A549 (cell line): ENCODE measurements around the gene CFL1. TPM values are rescaled to one million over a fixed set of nuclear protein-coding genes. Genes with fewer than 3 reads are reported as not detected.
"Not testable (repeated sequence)": the region's sequence is repeated elsewhere in the genome, so short reads cannot be mapped to it uniquely, and the experiment has no call there.

ENCODE experiments used
- ATAC-seq, 2 experiments: fragments of 200-7000 bp in 1 of 2; fragments of >200 bp in 1 of 2; cut with Nextera tagmentation in 1 of 2; cut with Tn5 transposase in 1 of 2; 3 replicates each; pipeline versions ENCODE4 v1.8.0 to v1.9.1; 2018 to 2020; ENCODE audit warnings: mild to moderate bottlenecking in 1 of 2, moderate library complexity in 1 of 2
- CTCF ChIA-PET: fragments of 300-600 bp; sonication (Branson Sonifier 250); formaldehyde crosslinking; extraction: SDS; loops from one replicate; lab custom pipeline; 2021; ENCODE audit warnings: antibody characterized with exemption, inconsistent platforms; lab: Yijun Ruan, JAX
- POLR2A ChIA-PET: fragments of 350-600 bp; formaldehyde crosslinking; extraction: SDS; loops from one replicate; lab custom pipeline; 2021; ENCODE audit warnings: antibody characterized with exemption, inconsistent platforms; lab: Yijun Ruan, JAX
- DNase-seq, 2 experiments: peaks; one replicate each; pipeline versions ENCODE4 v3.0.0 to v3.0.0-alpha.2; 2011 to 2016; ENCODE audit warnings: low read depth in 1 of 2, low spot score in 1 of 2
- FAIRE-seq: peaks from 2 replicates; lab custom pipeline; 2011; peaks lifted over from hg19 to GRCh38; lab: Jason Lieb, UNC
- H3K27ac ChIP-seq, 2 experiments: fragments of >200 bp; sonication (Bioruptor Twin); formaldehyde crosslinking; 3 replicates each; pipeline ENCODE4 v1.5.1; 2016 to 2017
- H3K4me1 ChIP-seq: fragments of >200 bp; sonication (Bioruptor Twin); formaldehyde crosslinking; 3 replicates; pipeline ENCODE4 v1.6.1; 2016
- H3K4me2 ChIP-seq: fragments of >200 bp; sonication (Bioruptor Twin); formaldehyde crosslinking; 3 replicates; pipeline ENCODE4 v1.6.1; 2016
- H3K4me3 ChIP-seq: fragments of >200 bp; sonication (Bioruptor Twin); formaldehyde crosslinking; 3 replicates; pipeline ENCODE4 v1.5.1; 2016
- H3K9me3 ChIP-seq: fragments of >200 bp; sonication (Bioruptor Twin); formaldehyde crosslinking; 3 replicates; pipeline ENCODE4 v1.6.1; 2016
- BHLHE40 ChIP-seq: IDR thresholded peaks from 2 replicates; pipeline ENCODE4 v1.6.1; 2012; ENCODE audit warnings: low read depth, low read length, inconsistent platforms
- CBX2 ChIP-seq: fragments of 200-600 bp; sonication (generic); IDR thresholded peaks from 2 replicates; pipeline ENCODE4 v1.6.1; 2016; ENCODE audit warnings: low read depth, mild to moderate bottlenecking, borderline replicate concordance
- CBX8 ChIP-seq: fragments of 200-600 bp; sonication (generic); IDR thresholded peaks from 2 replicates; pipeline ENCODE4 v1.6.1; 2016
- CEBPB ChIP-seq, 2 experiments: fragments of >200 bp in 1 of 2; sonication (Bioruptor Twin) in 1 of 2; formaldehyde crosslinking in 1 of 2; IDR thresholded peaks; 2 replicates each; pipeline ENCODE4 v1.6.1; 2012 to 2016
- HDAC2 ChIP-seq: fragments of 200-600 bp; sonication (generic); IDR thresholded peaks from 2 replicates; pipeline ENCODE4 v1.6.1; 2016
- JUN ChIP-seq, 2 experiments: fragments of >200 bp; sonication (Bioruptor Twin); formaldehyde crosslinking; IDR thresholded peaks; 2 replicates in 1 of 2; 3 replicates in 1 of 2; pipeline ENCODE4 v1.6.1; 2016 to 2017
- NFE2L2 ChIP-seq: fragments of 150-350 bp; conservative IDR thresholded peaks from 2 replicates; pipeline ENCODE4 v1.6.1; 2014; ENCODE audit warnings: low read length
- NR3C1 ChIP-seq: fragments of >200 bp; sonication (Bioruptor Twin); formaldehyde crosslinking; IDR thresholded peaks from 3 replicates; pipeline ENCODE4 v1.6.1; 2017
- PHF8 ChIP-seq: fragments of 200-600 bp; sonication (generic); IDR thresholded peaks from 2 replicates; pipeline ENCODE4 v1.6.1; 2016; ENCODE audit warnings: low read depth, mild to moderate bottlenecking, antibody characterized with exemption, moderate library complexity, borderline replicate concordance
- POLR2A ChIP-seq: IDR thresholded peaks from 2 replicates; pipeline ENCODE4 v1.6.1; 2012; ENCODE audit warnings: mild to moderate bottlenecking, low read length
- POLR2AphosphoS2 ChIP-seq: conservative IDR thresholded peaks from 2 replicates; pipeline ENCODE4 v1.6.1; 2012; ENCODE audit warnings: low read length, improper control_type of control experiment, inconsistent platforms
- RARB ChIP-seq: fragments of 250-450 bp; sonication (Bioruptor Pico); IDR thresholded peaks from 2 replicates; pipeline ENCODE4 v1.8.0; 2021; ENCODE audit warnings: mild to moderate bottlenecking, moderate library complexity
- RNF2 ChIP-seq: fragments of 200-600 bp; sonication (generic); IDR thresholded peaks from 2 replicates; pipeline ENCODE4 v1.6.1; 2016; ENCODE audit warnings: low read depth, mild to moderate bottlenecking, antibody characterized with exemption, moderate library complexity, borderline replicate concordance
- WGBS: methylation state at CpG from one replicate; pipeline ENCODE4 v1.1.6; 2017; ENCODE audit errors: missing lambda C conversion rate; 5-methylcytosine and 5-hydroxymethylcytosine counted together
- polyA plus RNA-seq, 4 experiments: library from polyadenylated mRNA; depleted of rRNA in 3 of 4; stranded (reverse); fragments of >200 nt; fragmentation: RNase III in 1 of 4; extraction: RNeasy Plus Mini Kit Qiagen cat#74134 plus additional on column Dnase treatment in 1 of 4; gene quantifications; 2 replicates in 3 of 4; 3 replicates in 1 of 4; pipeline ENCODE4 v1.2.3, GENCODE V29; 2011 to 2017
- TF ChIP-seq, protein P1 (sequence below): fragments of >200 bp; sonication (Bioruptor Twin); formaldehyde crosslinking; IDR thresholded peaks from 2 replicates; pipeline ENCODE4 v1.6.1; 2016
- TF ChIP-seq, protein P2 (sequence below): fragments of >200 bp; sonication (Bioruptor Twin); formaldehyde crosslinking; IDR thresholded peaks from 3 replicates; pipeline ENCODE4 v1.5.1; 2016
- TF ChIP-seq, protein P3 (sequence below): fragments of 200-600 bp; sonication (generic); IDR thresholded peaks from 2 replicates; pipeline ENCODE4 v1.6.1; 2016; ENCODE audit warnings: antibody characterized with exemption, mild to moderate bottlenecking, moderate library complexity

CFL1 gene
- polyA plus RNA-seq, 2 of the 4 experiments (the other 2 are of a cell fraction) = 1,591 to 1,780 TPM

DNA sequence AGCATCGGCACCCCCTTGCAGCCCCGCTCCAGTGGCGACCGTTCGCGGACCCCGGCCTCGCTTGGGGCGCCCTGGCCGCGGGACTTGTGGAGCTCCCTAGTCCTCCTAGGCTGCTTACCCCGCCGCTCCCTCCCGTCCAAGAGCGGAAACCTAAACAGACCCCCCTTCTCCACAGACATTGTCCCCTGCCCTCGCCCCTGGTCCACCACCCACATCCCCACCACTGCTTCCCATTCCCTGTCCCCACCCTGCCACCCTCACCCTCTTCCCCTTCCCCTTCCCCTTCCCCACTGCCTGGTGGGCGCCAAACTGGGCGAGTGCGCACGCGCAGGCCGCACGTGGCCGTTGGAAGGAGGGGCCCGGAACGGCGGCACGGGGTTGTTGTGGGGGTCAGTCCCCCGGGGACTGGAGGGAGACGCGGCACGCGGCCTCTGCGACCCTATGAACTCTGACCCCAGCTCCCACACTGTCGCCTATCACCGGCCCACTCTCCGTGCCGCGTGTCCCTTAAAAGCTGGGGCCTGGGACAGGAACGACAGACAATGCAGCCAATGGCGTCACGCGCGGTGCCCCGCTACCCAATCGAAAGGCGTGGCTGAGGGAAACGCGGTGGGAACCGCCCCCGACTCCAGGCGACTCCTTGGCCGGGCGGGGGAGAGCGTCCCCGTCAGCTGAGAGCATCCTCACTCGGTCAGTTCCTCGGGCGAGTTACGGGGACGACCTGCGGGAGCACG lies 24.5 kb downstream of the CFL1 start, which contains the start of gene SNX32:
Gene SNX32 (plus strand): TSS at position 667 of the 734 bp plus-strand sequence. CDS start 103 bp downstream, outside the sequence.
- FAIRE-seq = no peak

DNA sequence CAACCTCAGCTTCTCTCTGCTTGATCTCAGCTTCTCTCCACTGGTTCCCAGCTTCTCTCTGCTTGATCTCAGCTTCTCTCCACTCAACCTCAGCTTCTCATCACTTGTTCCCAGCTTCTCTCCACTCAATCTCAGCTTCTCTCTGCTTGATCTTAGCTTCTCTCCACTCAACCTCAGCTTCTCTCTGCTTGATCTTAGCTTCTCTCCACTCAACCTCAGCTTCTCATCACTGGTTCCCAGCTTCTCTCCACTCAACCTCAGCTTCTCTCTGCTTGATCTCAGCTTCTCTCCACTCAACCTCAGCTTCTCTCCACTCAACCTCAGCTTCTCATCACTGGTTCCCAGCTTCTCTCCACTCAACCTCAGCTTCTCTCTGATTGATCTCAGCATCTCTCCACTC lies 25.7 kb downstream of the CFL1 start:
- ATAC-seq, H3K4me1 ChIP-seq, POLR2A ChIA-PET, H3K4me2 ChIP-seq, DNase-seq, H3K4me3 ChIP-seq, H3K27ac ChIP-seq, H3K9me3 ChIP-seq, FAIRE-seq: not testable (repeated sequence)
- CTCF ChIA-PET = interaction anchor here (0.9 to 3.5 kb wide), 5 partner anchors 13 to 127 kb away, joined by 3 to 18 read pairs (median 3); partner anchors contain the start of gene KAT5

More for the DNA sequence above, 24.5 kb downstream of the CFL1 start, which contains the start of gene SNX32:
- DNase-seq (no peak), ATAC-seq (peak in 1 of 2 experiments; percentile 87; a peak in 3 of 6 replicates)
- CTCF ChIA-PET = interaction anchor here (0.9 to 3.5 kb wide), 5 partner anchors 14 to 128 kb away, joined by 3 to 18 read pairs (median 3); partner anchors contain the start of gene KAT5
- no peak within 1 kb of the TSS for H3K27ac ChIP-seq
- 62% methylated on average over 42 of the region's 63 CpGs for WGBS
- TF ChIP-seq CBX8 (no peak), POLR2AphosphoS2 (no peak), NR3C1 (no peak), RNF2 (no peak), CEBPB (IDR thresholded peaks at IDR 0.05) (no peak)
- TF ChIP-seq, protein P1, sequence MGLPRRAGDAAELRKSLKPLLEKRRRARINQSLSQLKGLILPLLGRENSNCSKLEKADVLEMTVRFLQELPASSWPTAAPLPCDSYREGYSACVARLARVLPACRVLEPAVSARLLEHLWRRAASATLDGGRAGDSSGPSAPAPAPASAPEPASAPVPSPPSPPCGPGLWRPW = no peak
- TF ChIP-seq, all 56 proteins: peak for 0
- Histone ChIP-seq H3K4me1 (no peaks in the 10 kb centered on the region), H3K4me2 (no peak within 1 kb of the TSS), H3K4me3 (no peak within 1 kb of the TSS), H3K9me3 (0 out of 3 replicates have a peak, but pooled peaks cover 2% of the 10 kb centered on the region)
- POLR2A ChIA-PET = no interaction called here

DNA sequence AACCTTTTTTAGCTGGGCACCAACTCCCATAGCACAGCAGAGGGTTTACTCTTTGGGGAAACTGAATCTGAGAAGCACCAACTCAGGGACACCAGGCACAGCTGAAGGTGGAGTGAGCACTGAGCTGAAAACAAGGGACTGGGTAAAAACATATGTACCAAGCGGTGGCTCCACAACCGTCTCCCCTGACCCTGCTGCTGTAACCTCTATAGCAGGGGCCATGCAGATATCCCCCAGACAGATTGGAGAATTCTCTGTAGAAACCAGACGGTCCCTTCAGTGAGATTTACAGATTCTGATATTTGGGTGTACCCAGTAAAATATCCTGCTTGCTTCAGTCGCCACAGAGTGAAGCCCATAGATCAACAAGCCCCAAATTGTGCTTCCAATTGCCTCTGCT lies 28.5 kb downstream of the CFL1 start:
- H3K4me2 ChIP-seq = no peak overlapping the region
- POLR2A ChIA-PET = interaction anchor here (0.8 kb wide), 1 partner anchor 118 kb away, joined by 3 read pairs; no protein-coding TSS in a partner anchor
- no peak for FAIRE-seq
- H3K27ac ChIP-seq = no peak overlapping the region
- H3K4me1 ChIP-seq = no peaks in the 10 kb centered on the region
- 31% methylated on average over 4 of the region's 4 CpGs for WGBS
- TF ChIP-seq NFE2L2 (no peak), JUN (IDR thresholded peaks at IDR 0.05) (no peak), CBX2 (no peak), PHF8 (no peak), RARB (CRISPR knock-in tag) (no peak), POLR2AphosphoS2 (no peak), RNF2 (no peak), POLR2A (no peak), BHLHE40 (no peak), HDAC2 (no peak)
- TF ChIP-seq, protein P2, sequence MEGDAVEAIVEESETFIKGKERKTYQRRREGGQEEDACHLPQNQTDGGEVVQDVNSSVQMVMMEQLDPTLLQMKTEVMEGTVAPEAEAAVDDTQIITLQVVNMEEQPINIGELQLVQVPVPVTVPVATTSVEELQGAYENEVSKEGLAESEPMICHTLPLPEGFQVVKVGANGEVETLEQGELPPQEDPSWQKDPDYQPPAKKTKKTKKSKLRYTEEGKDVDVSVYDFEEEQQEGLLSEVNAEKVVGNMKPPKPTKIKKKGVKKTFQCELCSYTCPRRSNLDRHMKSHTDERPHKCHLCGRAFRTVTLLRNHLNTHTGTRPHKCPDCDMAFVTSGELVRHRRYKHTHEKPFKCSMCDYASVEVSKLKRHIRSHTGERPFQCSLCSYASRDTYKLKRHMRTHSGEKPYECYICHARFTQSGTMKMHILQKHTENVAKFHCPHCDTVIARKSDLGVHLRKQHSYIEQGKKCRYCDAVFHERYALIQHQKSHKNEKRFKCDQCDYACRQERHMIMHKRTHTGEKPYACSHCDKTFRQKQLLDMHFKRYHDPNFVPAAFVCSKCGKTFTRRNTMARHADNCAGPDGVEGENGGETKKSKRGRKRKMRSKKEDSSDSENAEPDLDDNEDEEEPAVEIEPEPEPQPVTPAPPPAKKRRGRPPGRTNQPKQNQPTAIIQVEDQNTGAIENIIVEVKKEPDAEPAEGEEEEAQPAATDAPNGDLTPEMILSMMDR = no peak
- TF ChIP-seq, protein P3, sequence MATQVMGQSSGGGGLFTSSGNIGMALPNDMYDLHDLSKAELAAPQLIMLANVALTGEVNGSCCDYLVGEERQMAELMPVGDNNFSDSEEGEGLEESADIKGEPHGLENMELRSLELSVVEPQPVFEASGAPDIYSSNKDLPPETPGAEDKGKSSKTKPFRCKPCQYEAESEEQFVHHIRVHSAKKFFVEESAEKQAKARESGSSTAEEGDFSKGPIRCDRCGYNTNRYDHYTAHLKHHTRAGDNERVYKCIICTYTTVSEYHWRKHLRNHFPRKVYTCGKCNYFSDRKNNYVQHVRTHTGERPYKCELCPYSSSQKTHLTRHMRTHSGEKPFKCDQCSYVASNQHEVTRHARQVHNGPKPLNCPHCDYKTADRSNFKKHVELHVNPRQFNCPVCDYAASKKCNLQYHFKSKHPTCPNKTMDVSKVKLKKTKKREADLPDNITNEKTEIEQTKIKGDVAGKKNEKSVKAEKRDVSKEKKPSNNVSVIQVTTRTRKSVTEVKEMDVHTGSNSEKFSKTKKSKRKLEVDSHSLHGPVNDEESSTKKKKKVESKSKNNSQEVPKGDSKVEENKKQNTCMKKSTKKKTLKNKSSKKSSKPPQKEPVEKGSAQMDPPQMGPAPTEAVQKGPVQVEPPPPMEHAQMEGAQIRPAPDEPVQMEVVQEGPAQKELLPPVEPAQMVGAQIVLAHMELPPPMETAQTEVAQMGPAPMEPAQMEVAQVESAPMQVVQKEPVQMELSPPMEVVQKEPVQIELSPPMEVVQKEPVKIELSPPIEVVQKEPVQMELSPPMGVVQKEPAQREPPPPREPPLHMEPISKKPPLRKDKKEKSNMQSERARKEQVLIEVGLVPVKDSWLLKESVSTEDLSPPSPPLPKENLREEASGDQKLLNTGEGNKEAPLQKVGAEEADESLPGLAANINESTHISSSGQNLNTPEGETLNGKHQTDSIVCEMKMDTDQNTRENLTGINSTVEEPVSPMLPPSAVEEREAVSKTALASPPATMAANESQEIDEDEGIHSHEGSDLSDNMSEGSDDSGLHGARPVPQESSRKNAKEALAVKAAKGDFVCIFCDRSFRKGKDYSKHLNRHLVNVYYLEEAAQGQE = no peak
- ATAC-seq = 0 out of 6 replicates have a peak, but pooled peaks of 1 of the 2 experiments have one; percentile 17
- H3K9me3 ChIP-seq = no peaks in the 10 kb centered on the region
- no peak overlapping the region for H3K4me3 ChIP-seq
- no peak for DNase-seq
- CTCF ChIA-PET = interaction anchor here (0.6 to 3.9 kb wide), 9 partner anchors 9 to 123 kb away, joined by 3 to 25 read pairs (median 3); partner anchors contain the start of gene KAT5
